HG03469 (cell line): ENCODE results near the gene MYT1.
"Not testable (repeated sequence)": the region's sequence is repeated elsewhere in the genome, so short reads cannot be mapped to it uniquely, and the experiment has no call there.

Experiments
- ATAC-seq: cut with Tn5 transposase; IDR thresholded peaks from one replicate; pipeline ENCODE4 v1.9.1; 2021; ENCODE audit warnings: mild to moderate bottlenecking, moderate library complexity, moderate number of reproducible peaks; ENCODE audit not compliant: unreplicated experiment

Gene MYT1

GRCh38 chr20:64228751-64229506 lies 64.7 kb downstream of the MYT1 start:
- no peak for ATAC-seq

DNA sequence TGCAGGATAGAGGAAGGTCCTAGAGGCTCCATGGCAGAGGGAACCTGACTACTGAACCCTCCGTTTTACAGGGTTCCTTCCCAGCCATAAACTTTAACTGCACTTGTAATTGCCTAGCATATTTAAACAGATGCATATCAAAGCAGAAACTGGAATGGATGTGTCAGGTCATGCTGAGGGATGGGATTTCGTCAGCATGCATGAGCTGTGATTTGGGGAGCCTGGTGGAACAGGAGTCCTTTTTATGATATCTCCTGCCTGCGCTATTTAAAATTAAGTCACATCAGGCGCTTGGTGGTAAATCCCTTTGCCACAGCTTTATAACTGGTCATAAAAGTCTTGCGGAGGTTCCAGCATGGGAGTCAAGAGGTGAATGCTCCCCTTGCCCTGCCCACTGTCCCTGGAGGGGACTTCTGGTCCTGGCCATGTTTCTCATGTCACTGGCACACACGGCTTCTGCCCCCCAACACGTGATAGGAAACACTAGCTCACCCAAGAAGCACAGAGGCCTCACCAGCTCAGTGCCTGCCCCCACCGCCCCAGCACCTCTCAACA lies 65.3 kb downstream of the MYT1 start:
- ATAC-seq = no peak

- no peak for ATAC-seq
Measured at GRCh38 chr20:64230461-64231145, 66.4 kb downstream of the MYT1 start.

DNA sequence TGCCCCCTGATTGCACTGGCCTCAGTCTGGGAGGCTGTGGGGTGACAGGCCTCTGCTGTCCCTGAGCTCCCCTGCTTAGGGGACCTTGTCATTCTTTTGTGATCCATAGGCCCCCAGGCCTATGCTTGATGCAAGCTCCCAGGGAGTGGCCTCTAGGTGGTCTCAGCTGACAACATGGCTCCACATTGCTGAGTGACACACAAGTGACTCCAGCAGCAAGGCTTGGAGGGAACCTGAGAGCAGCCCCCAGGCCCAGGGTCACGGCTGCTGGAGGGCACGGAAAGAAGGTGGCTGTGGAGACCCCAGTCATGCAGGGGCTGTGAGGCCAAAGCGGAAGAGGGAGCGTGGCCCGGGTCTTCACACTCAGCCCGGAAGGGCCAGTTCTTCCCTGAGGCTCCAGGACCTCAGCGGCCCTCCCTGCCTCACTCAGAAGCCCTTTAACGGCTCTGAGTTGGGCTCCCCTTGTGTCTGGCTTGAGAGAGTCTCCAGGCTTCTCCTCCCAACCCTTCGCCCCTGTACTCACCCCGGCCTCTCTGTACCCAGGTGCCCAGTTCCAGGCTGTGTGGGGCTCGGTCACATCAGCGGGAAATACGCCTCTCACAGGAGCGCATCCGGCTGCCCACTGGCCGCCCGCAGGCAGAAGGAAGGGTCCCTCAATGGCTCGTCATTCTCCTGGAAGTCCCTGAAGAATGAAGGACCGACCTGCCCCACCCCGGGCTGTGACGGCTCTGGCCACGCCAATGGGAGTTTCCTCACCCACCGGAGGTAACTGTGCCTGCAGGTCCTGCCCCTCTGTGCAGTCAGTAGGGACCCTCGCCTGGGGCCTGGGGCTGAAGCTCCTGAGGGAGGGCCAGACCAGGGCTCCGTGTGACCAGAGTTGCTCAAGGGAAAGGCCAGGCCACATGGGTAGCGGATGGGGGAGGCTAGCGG lies 67.6 kb downstream of the MYT1 start:
- no peak for ATAC-seq

GRCh38 chr20:64232794-64233193 lies 68.5 kb downstream of the MYT1 start:
- ATAC-seq = no peak

- ATAC-seq = no peak
Measured at GRCh38 chr20:64233725-64234124, 69.5 kb downstream of the MYT1 start.

- ATAC-seq = no peak
Measured at GRCh38 chr20:64234291-64234791, 70.1 kb downstream of the MYT1 start.

GRCh38 chr20:64234921-64235565 lies 70.8 kb downstream of the MYT1 start:
- ATAC-seq = not testable (repeated sequence)

- ATAC-seq = no peak
Measured at GRCh38 chr20:64236137-64237088, 72.2 kb downstream of the MYT1 start.

DNA sequence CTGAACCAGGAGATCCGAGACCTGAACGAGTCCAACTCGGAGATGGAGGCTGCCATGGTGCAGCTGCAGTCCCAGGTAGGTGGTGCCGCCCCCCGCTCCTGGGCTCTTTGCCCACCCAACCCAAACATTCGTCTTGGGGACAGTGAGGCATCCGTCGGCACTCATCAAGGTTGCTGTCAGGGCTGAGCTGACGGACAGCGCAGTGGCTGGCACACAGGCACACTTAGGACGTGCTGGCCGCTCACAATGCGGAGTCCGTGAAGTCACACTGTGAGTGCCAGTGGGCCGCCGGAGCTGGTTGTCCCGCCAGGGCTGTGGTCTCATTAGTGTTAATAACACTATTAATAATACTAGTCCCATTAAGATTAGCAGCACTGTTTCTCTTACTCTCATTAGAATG lies 73.1 kb downstream of the MYT1 start:
- no peak for ATAC-seq

- ATAC-seq = no peak
Measured at GRCh38 chr20:64238115-64238825, 74.0 kb downstream of the MYT1 start.

DNA sequence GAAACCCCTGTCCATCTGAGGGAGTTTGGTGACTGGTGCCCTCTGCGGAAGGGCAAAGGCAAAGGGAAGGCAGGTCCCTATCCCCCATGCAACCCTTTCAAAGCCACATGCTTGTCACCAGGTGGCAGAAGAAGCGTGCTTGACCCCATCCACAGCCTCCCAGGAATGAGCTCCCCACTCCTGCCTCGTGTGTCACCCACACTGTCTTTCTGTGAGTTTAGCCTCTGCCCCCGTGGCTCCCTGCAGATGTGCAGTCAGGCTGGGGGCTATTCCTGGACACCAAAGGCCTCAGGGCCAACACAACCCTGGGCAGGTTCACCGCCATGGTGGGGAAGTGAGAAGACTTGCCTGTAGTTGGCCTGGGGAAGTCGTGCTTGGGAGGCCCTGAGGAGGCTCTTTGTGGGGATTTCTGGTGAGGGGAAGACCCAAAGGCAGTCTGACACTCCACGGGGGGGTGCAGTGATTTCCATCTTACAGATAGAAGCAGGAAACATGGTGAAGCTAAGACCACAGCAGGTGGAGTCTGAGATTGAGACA lies 74.7 kb downstream of the MYT1 start:
- no peak for ATAC-seq

- no peak for ATAC-seq
Measured at GRCh38 chr20:64239449-64240242, 75.4 kb downstream of the MYT1 start.

DNA sequence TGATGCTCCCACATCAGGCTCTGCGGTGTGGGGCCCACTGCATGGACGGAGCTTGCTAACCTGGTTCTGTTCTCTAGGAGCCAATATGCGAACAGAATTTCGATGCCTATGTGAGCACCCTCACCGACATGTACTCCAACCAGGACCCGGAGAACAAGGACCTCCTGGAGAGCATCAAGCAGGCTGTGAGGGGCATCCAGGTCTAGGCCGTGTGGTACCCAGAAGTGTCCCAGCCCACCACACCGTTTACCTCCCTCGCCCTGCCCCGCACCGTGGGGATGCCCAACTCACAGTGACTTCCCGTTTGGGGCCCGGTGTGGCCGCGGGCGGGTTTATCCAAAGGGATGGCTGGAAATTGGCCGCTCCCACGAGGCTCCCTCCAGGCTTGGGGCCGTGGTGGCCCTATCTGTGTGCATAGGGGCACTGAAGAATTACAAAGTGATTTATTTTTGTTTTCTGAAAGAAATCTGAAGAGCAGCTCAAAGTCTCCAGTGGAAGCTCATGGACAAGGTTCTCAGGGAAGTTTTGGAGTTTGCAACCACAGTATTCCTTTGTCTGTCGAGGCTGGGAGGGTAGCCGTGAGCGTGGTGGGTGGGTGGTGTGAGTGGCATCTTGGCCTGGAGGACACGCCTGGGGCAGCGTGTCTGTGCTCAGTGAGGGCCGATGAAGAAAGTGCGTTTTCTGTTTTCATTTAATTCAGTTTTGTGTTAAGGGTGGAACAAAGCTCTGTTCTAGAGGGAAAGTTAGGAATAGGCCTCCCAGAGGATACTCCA lies 76.2 kb downstream of the MYT1 start:
- no peak for ATAC-seq

- no peak for ATAC-seq
Measured at GRCh38 chr20:64241061-64241460, 76.8 kb downstream of the MYT1 start.

- no peak for ATAC-seq
Measured at GRCh38 chr20:64242003-64242796, 77.9 kb downstream of the MYT1 start.
